HUDEP-2 (cell line): ENCODE results near the gene ATXN7.

Experiments
- DNase-seq, 76 experiments: peaks; one replicate each; lab custom pipeline; 2025; ENCODE audit not compliant: unreplicated experiment in 76 of 76; lab: John Stamatoyannopoulos, UW

ATXN7 gene

GRCh38 chr3:64038253-64038767 is 174.6 kb downstream of the ATXN7 start:
- no peak for DNase-seq

DNA sequence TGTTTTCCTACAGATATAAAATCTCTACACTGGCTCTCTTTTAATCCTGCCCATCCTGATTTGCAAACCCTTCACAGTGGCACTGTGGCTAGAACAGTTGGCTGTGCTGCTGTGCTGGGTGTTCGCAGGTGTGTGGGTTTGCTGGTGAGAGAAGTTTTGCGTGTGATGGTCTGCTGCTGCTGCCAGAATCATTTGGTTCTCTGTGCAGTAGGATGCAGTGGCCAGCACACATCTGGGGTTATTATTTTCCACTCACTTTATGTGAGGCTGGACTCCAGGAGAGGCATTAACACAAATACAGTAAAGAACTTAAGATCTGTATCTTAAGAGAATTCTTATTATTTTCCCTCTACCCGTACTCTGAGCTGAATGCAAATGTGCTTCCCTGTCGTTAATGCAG is 175.7 kb downstream of the ATXN7 start:
- DNase-seq: no peak

DNA sequence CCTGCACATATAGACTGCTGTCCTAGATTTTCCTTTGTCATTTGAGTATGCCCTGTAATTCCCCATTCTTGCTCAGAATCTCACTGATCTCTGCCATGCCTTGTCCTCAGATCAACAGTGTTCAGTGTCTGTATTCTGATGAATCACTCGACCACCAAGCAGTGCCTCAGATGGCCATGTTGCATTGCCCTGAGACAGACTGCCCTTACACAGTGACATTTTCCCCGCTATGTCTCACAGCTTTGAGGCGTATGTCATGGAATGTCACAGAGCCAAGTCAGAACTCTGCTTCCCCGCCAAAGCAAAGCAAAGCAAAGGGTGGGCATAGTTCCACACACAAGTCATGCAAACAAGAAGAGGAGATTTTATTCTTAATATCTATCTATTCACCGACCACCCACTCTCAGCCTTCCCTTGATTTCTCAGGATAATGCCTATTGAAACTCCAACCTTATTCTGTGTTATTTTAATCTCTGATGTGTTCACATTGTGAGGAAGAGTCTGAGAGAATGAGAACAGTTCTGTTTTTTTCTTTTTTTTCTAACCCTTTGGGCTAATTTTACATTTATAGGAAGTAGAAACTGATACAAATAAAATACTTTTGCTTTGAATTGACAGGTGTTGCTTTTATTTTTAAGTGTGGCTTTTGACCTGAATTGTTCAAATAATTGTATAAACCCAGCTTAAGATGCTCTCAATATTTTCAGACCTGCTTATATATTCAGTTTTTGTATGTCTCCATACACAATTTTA is 176.5 kb downstream of the ATXN7 start:
- DNase-seq: no peak

DNA sequence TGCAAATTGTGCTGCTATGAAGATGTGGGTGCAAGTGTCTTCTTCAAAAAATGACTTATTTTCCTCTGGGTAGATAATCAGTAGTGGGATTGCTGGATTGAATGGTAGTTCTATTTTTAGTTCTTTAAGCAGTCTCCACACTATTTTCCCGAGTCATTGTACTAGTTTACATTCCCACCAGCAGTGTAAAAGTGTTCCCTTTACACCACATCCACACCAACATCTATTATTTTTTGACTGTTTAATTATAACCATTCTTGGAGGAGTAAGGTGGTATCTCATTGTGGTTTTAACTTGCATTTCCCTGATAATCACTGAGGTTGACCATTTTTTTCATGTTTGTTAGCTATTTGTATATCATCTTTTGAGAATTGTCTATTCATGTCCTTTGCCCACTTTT is 179.3 kb downstream of the ATXN7 start:
- DNase-seq: no peak

- no peak for DNase-seq
These were observed 182.9 kb downstream of the ATXN7 start for GRCh38 chr3:64046592-64046991.

DNA sequence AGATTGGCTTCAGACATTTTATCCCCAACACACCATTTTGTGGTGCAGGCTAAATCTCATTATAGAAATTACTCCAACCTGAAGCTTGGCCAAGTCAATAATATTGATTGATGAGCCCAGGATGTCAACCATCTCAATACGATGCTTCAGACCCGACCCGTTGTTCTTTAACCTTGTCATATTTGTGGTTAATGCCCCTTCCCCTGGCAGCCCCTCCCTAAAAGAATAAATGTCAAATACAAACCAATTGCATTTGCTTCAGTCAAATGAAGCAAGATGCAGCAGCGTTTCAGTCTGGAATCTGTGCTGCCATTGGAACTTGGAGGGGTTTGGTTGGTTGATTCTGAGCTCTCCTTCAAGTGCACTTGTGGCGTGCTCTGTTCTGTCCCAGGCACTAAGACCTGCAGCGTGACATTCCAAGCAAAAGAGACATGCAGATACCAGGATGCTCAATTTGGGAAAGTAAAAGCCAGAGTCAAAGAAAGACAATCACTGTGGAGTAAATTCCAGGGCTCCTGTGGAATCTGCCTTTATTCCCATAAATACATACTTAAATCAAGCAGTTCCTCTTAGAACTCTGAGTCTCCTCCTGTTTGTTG is 183.4 kb downstream of the ATXN7 start:
- DNase-seq: no peak

GRCh38 chr3:64047787-64048186 is 184.1 kb downstream of the ATXN7 start:
- DNase-seq: no peak

DNA sequence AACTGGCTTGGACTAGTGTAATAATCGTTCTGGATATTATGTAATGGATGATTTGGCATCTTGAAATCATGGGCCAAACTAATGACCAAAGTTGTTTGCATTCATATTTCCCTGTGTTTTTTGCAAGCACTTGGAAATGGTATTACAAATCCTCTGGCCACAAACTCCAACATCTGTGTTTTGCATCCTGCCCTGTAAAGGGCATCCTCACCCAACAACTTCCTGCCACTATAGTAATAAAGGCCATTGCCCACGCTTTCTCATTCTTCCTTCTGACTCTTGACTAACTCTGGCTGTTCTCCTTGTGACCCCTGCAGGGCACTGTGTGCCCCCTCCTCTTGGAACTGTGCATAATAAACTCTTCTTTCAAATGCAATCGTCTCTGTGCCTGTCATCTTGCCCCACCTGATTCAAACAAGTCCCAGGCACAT is 185.0 kb downstream of the ATXN7 start:
- no peak for DNase-seq

- DNase-seq: no peak
These were observed 185.5 kb downstream of the ATXN7 start for GRCh38 chr3:64049136-64049535.

- no peak for DNase-seq
These were observed 186.2 kb downstream of the ATXN7 start for GRCh38 chr3:64049832-64050231.
